Stimulated activated CD8-positive, alpha-beta memory T cell treated with anti-CD3 and anti-CD28 coated beads, Interleukin-2, amount 100 ng/mL, for 1 hour (primary cell): ENCODE results near the gene FAM163B.

ENCODE experiments used
- DNase-seq, 2 donors: peaks; one replicate each; pipeline ENCODE4 v3.0.0-alpha.2; 2020; ENCODE audit warnings: low read depth in 2 of 2

Gene FAM163B

GRCh38 chr9:133609311-133610098, at the start of gene FAM163B:
Gene FAM163B, minus strand, starts transcription at chr9:133609389. Its CDS starts 29,166 bp downstream, at chr9:133580223.
- no peak for DNase-seq

- no peak for DNase-seq
Observed at GRCh38 chr9:133657120-133657661, 48.0 kb upstream of the FAM163B start.

GRCh38 chr9:133656211-133657119, 47.3 kb upstream of the FAM163B start:
- DNase-seq, result peak in 1 of 2 donors; percentile 1

- no peak for DNase-seq
Observed at GRCh38 chr9:133655701-133656100, 46.5 kb upstream of the FAM163B start.

GRCh38 chr9:133654736-133655657, 45.8 kb upstream of the FAM163B start:
- no peak for DNase-seq

GRCh38 chr9:133653638-133654037, 44.4 kb upstream of the FAM163B start:
- no peak for DNase-seq

GRCh38 chr9:133650026-133650425, 40.8 kb upstream of the FAM163B start:
- DNase-seq, result no peak

- DNase-seq, result no peak
Observed at GRCh38 chr9:133649194-133649593, 40.0 kb upstream of the FAM163B start.

- no peak for DNase-seq
Observed at GRCh38 chr9:133647765-133648469, 38.7 kb upstream of the FAM163B start.

- DNase-seq, result no peak
Observed at GRCh38 chr9:133647148-133647547, 38.0 kb upstream of the FAM163B start.

GRCh38 chr9:133645021-133645765, 36.0 kb upstream of the FAM163B start:
- no peak for DNase-seq

GRCh38 chr9:133643978-133644760, 35.0 kb upstream of the FAM163B start:
- no peak for DNase-seq

- no peak for DNase-seq
Observed at GRCh38 chr9:133643362-133643755, 34.2 kb upstream of the FAM163B start.

GRCh38 chr9:133642708-133643361, 33.6 kb upstream of the FAM163B start:
- DNase-seq, result no peak

GRCh38 chr9:133641861-133642595, 32.8 kb upstream of the FAM163B start:
- DNase-seq, result no peak

GRCh38 chr9:133641396-133641655, 32.1 kb upstream of the FAM163B start:
- DNase-seq, result no peak

GRCh38 chr9:133640580-133641395, 31.6 kb upstream of the FAM163B start:
- DNase-seq, result no peak
